ENCODE measurements around the gene AMOTL1.
"Not testable (repeated sequence)": the region's sequence is repeated elsewhere in the genome, so short reads cannot be mapped to it uniquely, and the experiment has no call there.

Gene AMOTL1

DNA sequence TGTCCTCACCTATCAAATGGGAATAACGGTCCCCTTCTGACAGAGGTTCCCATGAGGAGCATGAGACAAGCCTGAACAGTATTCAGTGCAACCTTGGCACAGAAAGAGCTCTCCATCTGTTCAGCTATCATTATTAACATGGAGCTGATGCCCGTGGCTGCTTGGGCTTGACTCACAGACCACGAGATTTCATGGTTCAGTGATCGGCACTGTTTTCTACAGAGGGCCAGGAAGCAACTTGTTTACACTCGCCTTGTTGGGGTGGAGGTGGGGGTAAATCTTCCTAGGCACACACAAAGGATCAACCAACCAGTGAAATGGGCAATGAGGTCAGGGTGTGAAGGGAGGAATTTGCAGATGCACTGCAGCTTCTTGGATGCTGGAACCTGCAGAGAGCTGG, 117.0 kb downstream of the AMOTL1 start:
- no peak for DNase-seq

DNA sequence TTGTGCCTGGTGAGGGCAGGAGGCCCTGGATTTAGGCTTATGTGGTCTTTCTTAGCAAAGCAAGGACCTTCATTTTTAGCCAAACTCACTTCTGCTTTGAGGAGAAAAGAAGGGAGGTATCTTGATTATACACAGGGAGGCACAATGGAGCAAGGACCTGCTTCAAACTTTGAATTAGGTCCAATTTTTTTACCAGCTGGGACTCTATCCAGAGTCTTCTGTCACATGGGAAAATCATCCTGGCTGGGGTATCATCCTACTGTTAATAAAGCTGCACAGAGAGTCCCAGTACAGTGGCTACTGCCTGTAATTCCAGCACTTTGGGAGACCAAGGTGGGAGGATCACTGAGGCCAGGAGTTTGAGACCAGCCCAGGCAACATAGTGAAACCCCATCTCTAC, 117.4 kb downstream of the AMOTL1 start:
- no peak for DNase-seq

DNA sequence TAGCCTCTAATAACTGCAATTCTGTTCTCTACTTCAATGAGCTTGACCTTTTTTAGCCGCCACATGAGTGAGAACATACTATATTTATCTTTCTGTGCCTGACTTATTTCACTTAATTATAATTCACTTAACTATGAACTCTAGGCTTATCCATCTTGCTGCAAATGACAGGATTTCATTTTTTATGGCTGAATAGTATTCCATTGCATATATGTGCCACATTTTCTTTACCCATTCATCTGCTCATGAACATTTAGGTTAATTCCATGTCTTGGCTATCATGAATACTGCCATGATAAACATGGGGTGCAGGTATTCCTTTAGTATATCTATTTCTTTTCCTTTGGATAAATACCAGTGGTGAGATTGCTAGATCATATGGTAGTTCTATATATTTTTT, 120.0 kb downstream of the AMOTL1 start:
- DNase-seq = no peak

DNA sequence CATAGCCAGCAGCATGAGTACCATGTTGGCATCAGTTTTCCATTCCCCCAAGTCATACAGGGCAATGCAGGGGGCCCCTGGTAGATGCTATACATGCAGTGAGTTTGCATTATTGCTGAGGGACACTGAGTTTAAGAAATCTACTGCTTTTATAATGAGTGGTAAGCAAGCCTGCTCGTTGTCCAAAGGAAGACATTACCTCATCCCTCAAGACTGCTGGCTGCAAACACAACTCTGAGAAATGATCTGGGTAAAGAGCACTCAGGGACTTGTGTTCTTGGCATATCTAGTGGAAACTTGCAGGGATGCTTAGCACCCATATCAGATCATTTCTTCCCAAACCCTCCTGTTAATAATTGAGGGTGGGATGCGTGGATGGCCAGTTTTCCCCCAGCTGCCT, 127.3 kb downstream of the AMOTL1 start:
- DNase-seq = no peak

GRCh38 chr11:94895971-94896370, 127.8 kb downstream of the AMOTL1 start:
- no peak for DNase-seq

GRCh38 chr11:94897330-94897768, 129.2 kb downstream of the AMOTL1 start:
- peak; percentile 63 for DNase-seq

- no peak for DNase-seq
Observed at GRCh38 chr11:94907226-94907625, 139.1 kb downstream of the AMOTL1 start.

DNA sequence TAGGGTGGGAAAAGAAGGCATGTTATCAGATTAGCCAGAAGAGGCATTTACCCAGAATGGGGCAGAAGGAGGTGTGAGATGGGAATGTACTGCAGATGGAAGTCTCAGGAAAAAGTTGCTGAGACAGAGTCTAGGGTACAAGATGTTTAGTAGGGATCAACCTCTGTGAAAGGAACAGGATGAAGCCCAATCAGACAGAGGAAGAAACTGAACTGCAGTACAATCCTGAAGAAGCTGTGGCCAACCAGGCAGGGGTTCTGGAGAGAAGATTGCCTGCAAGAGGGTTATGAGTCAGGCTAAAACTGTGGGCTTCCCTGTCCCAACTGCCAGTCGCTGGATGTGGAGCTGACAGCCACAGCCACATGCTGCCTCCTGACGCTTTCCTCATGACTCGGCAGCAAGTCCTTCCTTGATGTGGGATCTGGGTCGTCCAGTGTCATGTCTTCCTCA, 141.2 kb downstream of the AMOTL1 start:
- DNase-seq = no peak

DNA sequence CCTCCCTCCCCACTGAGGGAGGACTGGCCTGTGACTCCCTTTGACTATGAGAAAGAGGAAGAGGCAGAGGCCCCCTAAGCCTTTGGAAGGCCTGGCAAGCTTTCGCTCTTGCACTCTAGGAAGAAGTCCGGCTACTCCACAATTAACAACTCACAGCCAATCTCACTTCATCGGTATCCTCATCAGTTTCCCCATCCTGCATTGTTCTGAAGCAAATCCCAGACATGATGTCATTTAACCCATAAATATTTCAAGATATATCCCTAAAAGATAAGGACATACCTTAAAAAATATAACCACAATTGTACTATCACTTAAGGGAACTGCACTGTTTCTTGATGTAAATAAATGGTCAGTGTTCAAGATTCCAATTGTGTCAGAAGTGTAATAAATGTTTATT, 142.1 kb downstream of the AMOTL1 start:
- DNase-seq = no peak

DNA sequence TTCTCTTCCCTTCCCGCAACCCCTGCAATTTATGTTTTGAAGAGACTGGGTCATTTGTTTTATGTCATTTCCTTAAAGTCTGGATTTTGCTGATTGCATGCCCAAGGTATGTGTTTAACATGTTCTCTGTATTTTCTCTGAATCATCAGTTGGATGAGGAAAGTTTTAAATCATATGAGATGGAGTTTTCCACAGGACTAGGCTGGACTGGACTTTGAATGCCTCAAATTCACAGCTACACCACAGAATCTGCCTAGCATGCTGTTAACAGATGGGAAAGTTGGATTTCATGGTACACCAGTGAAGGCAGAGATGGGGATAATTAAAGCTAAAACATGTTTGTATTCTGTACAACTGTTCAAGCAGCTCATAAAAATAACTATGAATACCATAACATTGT, 142.6 kb downstream of the AMOTL1 start:
- no peak for DNase-seq

- DNase-seq = no peak
Observed at GRCh38 chr11:94912806-94913205, 144.7 kb downstream of the AMOTL1 start.

GRCh38 chr11:94913718-94914394, 145.7 kb downstream of the AMOTL1 start:
- DNase-seq = not testable (repeated sequence)

DNA sequence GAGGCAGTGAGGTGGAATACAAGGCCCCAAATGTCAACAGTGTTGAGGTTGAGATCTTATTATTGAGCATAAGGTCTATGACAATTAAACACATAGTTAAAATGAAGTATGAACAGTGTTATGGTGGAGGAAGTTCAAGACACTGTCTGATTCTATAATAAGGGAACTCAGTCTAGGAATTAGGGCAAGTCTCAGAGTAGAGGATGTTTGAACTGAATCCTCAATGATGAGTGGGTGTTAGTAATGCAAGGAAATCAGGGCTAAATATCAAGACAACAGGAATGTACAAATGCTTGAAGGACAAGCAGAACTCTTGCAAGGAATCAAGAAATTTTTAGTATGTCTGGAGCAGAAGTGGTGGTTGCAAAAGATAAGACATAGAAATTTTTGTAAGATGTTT, 152.2 kb downstream of the AMOTL1 start:
- no peak for DNase-seq

DNA sequence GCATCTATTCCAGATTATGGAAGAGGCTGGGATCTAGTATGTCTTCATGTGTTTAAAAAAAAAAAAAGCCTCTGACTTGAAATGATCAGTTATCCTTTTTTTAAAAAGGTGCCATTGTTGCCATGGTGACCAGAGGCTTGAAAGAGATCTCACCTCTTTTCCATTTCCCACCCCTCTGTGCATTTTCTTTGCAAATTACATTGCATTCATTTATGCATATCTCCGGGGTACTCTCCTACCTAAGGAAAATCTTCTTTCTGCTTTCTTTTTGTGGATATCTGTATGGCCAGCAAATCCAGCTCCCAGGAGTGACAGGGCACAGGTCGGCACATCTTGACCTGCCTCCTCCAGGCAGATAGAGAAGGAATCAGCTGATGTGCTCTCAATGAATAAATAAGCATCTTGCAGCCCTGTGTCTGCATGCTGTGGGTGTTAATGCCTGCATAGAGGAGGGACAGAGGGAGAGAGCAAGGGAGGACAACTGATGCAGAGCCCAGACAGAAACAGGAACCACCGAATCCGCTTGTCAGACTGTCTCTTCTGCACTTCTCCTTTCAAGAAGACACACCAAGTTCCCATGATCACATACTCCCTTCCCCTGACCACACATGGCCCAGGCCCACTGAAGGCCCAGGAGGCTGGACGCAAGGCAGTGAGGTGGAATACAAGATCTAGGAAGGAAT, 154.3 kb downstream of the AMOTL1 start:
- no peak for DNase-seq

DNA sequence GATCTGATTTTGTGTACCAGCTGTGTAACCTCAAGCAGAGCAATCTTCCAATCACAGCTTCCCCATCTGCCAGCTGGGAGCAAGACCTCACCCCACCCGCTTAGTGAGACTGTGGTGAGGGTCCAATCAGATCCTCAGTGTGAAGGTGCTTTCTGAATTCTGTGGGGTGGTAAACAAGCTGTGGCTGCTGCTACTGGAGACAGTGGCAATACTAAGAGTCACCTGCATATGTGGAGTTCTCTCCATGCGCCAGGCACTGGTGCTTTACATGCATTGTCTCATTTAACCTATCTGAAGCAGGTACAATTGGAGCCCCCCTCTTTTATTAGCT, 154.8 kb downstream of the AMOTL1 start:
- DNase-seq = no peak

DNA sequence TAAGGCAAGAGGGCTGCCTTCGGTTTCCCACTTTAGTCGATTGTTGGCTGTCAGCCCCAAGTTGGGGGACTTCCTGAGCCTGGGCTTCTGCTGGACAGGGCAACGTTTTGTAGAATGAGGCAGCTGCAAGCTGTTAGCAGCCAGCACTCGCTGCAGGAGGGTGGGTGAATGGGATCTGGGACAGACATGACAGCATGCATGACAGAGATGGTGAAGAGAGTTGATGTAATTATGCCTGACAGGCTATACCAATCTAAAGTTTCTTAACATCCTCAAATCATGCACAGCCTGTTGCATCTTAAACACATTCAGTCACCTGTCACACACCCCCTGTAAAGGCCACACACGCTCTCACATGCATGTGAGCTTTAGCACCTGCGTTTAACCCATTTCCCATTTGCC, 156.0 kb downstream of the AMOTL1 start:
- DNase-seq = no peak

GRCh38 chr11:94924612-94925011, 156.5 kb downstream of the AMOTL1 start:
- no peak for DNase-seq

DNA sequence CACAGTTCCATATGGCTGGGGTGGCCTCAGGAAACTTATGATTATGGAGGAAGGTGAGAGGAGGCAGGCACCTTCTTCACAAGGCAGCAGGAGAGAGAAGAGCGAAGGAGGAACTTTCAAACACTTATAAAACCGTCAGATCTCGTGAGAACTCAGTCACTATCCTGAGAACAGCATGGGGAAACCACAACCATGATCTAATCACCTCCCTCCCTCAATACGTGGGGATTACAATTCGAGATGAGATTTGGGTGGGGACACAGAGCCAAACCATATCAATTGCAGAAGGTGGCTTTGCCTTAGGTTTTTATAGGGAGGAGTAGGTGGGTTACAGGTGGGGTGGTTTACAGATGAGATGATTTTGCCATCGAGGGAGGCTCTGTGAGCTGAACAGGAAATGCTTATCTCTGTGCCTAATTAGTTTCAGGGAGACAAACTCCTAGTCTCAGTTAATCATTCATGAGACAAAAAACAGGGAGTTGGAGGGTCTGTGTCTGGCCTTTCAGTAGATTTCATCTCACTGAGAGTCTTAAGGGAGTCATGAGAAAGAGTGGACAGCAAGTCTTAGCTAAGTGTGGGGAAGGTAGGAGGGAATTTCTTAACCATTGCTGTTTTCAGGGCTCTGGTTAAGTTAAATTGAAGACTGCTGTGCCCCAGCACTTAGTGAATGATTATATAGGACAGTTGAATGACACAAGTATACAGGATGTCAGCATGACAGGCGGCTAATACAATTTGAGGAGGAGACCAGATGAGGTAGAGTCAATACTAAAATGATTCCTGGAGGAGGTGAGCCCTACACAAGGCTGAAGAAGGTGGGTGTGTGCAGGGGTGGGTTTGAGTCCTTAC, 157.5 kb downstream of the AMOTL1 start:
- DNase-seq = no peak

- DNase-seq = no peak
Observed at GRCh38 chr11:94926271-94926625, 158.1 kb downstream of the AMOTL1 start.
